AG08396 (cell line): ENCODE data around the gene SLC27A6.
"Not testable (repeated sequence)": the region's sequence is repeated elsewhere in the genome, so short reads cannot be mapped to it uniquely, and the experiment has no call there.

ENCODE experiments used
- DNase-seq: peaks from one replicate; pipeline ENCODE4 v3.0.0; 2012; ENCODE audit warnings: low spot score, mixed read lengths

Gene SLC27A6

DNA sequence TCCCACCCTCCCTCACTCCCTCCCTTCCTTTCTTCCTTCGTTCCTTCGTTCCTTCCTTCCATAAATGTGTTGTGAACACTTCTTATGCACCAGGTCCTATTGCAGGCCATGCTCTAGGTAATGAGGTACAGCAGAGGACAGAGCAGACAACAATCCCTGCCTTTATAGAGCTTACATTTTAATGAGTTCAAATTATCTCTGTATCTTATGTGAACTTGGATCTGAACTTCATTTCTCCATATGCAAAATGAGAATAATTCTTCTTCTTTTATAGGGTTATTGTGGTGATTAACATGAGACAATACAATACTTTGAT lies 37.2 kb downstream of the SLC27A6 start:
- no peak for DNase-seq

DNA sequence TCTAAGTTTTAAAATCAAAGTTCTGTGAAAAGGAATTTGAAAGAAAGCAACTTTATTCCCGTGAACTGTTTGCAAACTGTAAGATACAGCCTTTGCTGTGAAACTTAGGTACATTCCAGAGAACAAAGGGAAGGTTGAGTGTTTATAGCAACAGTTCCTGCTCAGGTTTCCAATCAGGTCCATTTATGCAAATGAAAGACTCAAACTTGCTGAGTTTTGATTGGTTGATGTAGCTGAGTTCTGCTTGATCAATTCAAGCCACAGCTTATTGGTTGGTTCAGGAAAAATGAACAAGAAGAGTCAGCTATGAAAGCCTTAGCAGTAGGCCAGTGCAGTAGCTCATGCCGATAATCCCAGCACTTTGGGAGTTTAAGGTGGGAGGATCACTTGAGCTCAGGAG lies 37.9 kb downstream of the SLC27A6 start:
- DNase-seq, result no peak

DNA sequence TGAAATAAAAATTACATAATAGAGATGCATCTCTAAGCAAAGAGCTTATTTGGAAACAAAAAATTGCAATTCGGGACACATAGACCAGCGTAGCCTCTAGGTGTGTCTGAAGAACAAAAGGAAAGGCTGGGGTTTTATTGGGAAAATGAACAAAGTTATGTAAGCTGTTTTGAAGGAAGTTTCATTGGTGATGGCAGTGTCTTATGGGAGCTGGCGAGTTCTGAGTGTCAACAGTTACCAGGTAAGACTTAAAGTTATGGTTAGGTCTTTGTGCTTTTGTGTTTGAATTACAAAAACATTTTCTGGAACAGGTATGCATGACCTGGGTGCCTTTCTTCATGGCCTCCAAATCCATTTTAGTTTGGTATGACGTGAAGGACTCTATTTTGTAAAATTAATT lies 48.9 kb downstream of the SLC27A6 start:
- no peak for DNase-seq

DNA sequence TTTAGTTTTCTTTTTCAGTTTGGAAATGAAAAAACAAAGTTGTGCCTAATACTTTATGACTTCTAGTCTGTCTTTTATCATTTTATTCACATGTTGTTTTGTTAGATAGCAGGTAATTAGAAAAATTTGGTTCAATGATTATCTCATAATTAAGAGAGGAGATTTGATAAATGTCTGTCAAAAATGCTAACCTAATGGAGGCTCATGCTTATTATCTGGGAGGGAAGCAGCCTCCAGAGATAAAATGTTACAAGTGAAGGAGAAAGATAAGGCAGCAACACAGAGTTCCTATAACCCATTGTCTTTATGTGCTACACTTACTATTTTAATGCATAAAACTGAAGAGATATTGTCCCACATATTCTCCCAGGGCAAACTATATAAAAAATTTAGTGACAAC lies 53.5 kb downstream of the SLC27A6 start:
- no peak for DNase-seq

DNA sequence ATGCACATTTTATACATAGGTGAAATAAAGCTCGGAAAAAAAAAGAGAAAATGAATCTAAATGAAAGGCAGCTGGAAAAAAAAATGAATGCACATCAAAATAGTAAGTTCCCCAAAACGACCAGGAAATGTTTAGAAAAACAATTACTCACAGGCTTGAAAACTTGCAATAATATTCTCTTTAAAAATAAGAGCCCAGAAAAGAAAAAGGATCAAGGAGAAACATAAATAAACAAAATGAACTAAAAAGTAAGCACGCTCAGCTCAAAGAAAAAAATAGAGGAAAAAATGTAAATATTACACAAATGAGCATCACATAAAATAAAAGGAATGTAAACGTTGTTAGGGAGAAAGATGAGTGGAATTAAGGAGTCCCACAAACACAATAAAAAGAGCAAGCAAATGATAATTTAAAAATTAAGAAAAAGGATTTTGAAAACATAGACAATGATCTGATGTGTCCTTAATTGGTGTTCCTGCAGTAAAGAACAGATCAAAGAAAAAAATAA lies 54.2 kb downstream of the SLC27A6 start:
- DNase-seq, result no peak

DNA sequence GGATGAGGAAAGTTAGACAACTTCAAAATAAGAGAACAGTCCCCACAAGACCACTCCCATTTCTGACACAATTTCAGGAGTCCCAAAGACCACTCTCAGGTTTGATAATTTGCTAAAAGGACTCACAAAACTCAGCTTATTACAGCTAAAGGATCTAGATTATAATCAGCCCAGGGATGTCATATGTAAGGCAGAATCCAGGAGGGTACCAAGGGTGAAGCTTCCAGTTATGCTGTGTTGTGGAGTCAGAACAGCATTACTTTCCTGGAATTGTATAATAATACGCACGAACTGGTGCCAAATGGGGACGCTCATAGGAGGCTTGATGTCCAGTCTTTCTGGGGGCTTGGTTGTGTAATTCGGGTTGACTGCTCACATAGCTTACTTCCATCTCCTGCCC lies 55.4 kb downstream of the SLC27A6 start:
- DNase-seq, result no peak

DNA sequence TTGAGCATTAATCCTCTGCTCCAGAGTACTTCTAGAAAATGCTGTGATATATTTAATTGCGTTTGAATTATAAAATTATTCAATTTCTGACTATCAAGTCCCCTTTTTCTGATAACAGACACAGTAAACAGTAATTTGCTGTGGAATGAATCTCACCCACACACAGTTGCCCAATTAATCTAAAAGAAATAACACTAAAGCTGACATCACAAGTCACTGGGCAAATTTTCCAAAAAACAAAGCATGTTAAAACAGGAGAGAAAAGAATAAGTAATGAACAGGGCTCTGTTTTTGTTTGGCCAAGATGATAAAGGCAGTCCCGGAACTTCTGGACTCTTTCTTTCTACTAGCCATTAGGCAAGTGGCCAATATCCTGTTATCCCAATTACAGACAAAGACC lies 56.5 kb downstream of the SLC27A6 start:
- no peak for DNase-seq

DNA sequence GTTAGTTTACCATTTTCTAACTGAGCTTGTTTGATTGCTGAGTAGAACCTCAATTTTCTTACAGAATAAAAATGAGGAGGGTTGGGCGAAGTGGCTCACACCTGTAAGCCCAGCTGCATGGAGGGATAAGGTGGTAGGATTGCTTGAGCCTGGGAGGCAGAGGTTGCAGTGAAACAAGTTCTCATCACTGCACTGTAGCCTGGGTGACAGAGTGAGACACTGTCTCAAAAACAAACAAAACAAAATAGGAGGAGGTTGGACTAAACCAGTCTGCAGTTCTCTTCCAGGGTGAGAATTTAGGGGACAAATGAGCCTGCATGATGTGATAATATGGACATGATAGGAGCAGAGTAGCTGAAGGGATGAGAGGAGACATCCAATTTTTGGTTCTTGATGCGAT lies 57.3 kb downstream of the SLC27A6 start:
- no peak for DNase-seq

DNA sequence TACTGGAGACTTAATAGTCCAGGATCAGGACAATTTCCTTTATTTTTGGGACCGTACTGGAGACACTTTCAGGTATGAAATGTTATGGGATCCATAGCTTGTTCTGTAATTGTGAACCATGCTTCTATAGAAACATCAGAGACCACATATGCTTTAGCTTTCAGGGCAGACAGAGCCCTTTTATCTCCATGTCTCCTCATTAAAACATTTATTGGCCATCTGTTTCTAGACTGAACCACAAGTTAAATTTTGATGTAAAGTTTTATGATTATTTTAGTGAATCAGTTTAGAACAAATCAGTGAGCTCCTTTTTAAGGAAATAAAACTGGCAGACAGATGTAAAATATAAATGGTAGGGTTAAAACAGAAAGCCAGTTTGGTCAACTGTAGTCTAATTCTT lies 62.0 kb downstream of the SLC27A6 start:
- DNase-seq, result no peak

DNA sequence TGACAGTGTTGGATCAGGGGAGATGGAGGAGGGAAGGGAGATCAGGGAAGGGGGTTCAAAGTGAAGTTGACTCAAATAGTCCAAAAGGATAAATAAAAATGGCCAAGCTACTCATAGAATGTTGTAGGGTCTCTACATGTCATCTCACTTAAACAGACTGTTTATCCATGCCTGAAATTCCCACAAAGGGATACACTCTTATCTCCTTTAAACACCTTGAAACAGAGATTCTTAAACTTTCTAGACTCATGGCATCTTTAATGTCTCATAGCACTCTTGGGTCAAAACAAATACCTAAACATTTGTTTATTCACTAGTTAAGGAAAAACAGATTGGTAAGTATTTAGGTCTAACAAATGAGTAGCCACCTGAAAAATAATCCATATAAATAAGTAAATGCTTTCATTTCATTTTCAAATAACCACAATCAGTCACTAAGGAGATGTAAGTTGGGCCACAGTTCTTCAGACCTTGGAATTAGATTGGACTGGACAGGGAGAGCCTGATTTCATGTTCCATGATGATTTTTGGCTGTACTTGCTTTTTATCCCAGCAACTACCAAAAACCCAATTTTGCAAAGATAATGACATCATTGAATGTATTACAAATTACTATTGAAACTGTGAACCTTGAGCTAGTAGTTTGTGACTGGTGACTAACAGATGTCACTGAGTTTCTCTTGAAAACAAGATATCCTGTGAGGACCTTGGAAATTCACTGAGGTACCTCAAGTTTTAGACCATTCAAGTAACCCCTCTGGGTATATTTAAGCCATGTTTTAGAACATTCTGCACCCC lies 66.8 kb downstream of the SLC27A6 start:
- DNase-seq, result no peak

DNA sequence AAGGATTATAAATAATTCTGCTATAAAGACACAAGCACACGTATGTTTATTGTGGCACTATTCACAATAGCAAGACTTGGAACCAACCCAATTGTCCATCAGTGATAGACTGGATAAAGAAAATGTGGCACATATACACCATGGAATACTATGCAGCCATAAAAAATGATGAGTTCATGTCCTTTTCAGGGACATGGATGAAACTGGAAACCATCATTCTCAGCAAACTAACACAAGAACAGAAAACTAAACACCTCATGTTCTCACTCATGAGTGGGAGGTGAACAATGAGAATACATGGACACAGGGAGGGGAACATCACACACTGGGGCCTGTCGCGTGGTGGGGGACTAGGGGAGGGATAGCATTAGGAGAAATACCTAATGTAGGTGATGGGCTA lies 71.0 kb downstream of the SLC27A6 start:
- not testable (repeated sequence) for DNase-seq

DNA sequence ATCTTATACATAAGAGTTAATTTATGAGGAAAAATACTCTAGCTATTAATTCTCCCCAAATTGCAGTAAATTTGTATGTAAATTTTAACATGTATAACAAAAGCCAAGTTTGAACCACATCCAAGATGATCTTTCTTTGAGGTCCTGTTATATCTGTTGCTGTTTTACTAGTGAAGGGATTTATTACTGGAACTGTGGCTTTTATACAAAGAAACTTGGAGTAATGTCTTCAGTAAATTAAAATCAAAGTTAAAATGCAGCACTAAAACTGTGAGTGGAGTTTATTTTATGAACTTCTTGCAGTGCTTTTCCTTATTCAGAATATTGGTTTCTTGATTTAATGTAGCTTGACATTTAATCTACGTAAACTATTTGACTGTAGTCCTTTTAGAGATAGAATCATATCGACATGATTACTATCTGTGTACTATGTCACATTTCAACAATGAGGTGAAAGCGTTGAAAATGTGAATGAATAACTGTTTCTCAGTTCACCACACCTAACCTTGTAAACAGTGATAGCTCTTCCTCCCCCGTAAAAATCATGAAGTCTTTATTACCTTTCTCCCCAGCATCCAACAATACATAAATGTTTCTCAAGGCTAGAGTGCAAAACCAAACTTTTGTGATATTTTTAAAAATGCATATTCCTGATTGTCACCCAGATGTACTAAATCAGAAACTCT lies 76.1 kb downstream of the SLC27A6 start:
- DNase-seq, result no peak

DNA sequence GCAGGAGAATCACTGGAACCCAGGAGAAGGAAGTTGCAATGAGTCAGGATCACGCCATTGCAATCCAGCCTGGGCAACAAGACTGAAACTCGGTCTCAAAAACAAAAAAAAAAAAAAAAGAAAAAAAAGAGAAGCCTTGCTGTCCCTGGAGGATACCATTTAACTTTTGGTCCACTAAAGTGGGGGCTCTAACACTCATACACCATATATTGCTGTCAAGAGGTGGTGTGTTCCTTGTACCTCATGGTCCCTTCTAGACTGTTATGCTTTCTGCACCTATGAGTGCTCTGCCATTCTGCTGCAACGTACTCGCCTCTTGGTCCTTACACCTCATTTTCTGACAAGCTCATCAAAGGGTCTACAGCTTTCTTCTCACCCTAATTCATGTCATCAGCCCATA lies 77.0 kb downstream of the SLC27A6 start:
- DNase-seq, result no peak

DNA sequence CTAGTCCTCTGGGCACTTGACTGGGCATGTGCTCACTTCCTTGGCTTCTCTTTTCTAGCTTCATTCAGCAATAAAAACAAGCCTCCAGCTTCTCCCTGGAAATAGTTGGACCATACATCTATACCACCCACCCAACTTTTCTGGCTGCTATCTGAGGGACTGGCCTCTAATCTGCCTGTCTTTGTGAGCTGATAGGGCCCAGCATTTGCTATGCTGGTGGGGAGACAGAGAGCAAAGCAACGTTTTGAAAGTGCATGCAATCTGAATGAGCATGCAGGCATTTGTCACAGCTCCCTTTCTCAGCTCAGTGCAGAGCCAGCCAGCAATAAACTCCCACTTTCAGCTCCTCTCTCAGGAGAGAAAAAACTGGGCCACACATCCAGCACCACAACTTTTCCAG lies 78.6 kb downstream of the SLC27A6 start:
- no peak for DNase-seq

DNA sequence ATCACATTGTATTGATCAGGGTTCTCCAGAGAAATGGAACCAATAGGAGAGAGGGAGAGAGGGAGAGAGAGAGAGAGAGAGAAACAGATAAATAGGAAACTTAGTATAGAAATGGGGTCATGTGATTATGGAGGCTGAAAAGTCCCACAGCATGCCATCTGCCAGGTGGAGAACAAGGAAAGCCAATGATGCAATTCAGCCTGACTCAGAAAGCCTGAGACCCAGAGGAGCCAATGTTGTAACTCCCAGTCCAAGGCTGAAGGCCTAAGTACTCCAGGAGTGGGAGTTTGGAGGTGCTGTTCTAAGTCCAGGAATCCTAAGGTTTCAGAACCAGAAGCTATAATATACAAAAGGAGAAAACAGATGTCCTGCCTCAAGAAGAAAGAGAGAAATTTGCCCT lies 80.9 kb downstream of the SLC27A6 start:
- DNase-seq, result no peak

DNA sequence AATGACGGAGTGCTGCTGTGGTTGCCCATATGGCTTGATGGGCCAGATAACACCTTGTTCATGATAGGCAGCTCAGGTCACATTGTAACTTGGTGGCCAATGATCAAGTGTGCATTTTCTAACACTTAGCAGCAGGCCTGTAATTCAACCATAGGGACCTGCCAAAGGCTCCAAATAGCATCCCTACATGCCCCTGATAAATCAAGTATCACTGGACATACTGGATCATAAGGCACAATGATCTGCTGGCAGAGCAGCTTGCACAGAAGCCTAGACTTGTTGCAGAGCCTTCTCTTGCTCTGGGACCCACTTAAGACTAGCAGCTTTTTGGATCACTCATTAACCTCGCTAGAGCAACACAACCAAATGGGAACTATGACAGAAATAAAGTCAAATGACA lies 83.2 kb downstream of the SLC27A6 start:
- no peak for DNase-seq

DNA sequence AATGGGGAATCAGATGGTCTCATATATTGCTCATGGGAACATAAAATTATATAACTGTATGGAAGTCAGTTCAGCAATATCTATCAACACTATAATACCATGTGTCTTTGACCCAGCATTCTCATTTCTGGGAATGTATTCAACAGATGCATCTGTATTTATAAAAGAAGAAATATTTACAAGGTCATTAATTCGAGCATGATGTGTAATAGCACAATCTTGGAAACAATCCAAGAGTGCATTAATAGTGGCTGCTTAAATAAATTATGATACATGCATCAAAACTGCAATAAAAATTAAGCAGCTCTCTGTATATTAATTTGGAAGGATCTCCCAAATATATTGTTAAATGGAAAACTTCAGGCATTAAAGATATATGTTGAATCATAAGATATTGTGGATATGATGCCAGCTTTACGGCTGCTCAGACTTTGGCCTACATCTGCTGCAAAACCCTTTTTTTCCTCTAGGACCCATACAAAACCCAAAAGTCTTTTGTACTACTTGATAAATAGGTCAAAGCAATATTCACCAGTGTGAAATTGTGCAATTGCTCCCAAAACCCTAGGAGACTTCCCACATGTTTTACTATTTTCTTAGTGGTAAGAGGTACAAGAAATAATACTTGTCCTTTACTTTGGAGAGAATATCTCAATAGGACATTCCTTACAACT lies 84.0 kb downstream of the SLC27A6 start:
- no peak for DNase-seq

DNA sequence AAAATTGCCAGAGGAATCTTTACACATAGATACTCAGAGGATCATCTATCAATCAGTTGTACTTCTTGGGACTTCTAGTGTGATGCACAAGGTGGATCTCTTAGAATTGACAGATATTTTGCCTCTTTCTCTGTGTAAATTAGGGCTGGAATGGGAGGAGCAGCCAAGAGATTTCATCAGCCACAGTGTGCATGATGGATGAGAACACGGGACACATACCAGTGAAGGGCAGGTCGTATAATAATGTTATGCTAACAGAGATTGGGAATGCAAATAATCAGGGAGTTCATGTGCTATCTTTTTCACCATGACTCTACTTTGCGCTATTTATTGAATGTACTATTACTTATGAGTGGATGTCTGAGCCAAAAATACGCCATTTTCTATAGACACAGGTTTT lies 86.0 kb downstream of the SLC27A6 start:
- no peak for DNase-seq

DNA sequence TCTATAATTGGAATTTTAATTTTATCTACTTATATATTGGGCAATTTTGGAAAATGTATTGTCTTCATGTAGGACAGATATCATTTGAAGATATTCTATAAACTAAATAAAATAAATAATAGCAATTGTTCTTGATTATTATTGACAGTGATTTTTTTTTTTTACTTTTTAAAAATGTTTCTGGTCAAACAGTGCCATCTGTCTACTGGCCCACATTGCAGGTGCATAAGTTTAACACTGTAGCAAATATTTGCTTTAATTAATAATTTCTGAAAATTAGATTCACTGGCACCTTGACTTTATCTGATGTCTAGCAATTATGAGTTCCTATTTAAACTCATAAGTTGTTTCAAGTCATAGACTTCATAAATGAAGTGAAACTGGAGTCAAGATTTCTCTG lies 88.2 kb downstream of the SLC27A6 start:
- DNase-seq, result no peak

DNA sequence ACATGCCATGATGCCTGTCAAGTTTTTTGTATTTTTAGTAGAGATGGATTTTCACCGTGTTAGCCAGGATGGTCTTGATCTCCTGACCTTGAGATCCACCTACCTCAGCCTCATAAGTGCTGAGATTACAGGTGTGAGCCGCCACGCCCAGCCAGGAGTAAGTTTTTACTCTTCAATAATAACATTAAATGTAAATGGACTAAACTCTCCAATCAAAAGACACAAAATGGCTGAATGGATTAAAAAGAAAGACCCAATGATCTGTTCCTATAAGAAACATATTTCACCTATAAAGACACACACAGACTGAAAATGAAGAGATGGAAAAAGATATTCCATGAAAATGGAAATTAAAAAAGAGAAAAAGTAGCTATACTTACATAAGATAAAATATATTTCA lies 92.0 kb downstream of the SLC27A6 start:
- DNase-seq, result no peak

DNA sequence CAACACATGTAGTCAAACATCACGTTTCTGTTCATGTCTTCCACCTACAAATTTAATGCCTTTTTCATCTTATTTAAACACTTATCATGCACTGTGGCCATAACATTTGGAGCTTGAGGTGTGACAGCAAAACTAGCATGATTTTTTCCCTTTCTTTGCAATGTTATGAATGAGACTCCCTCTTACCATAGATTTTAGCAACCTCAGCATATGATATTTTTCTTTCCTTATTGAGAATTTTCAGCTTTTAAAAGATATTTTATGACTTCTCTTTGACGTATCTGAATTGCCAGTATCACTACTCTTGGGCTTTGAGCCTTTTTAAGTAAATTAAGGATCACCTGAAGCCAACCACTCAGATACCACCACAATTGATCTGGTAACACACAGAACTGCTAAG lies 96.6 kb downstream of the SLC27A6 start:
- DNase-seq, result no peak

DNA sequence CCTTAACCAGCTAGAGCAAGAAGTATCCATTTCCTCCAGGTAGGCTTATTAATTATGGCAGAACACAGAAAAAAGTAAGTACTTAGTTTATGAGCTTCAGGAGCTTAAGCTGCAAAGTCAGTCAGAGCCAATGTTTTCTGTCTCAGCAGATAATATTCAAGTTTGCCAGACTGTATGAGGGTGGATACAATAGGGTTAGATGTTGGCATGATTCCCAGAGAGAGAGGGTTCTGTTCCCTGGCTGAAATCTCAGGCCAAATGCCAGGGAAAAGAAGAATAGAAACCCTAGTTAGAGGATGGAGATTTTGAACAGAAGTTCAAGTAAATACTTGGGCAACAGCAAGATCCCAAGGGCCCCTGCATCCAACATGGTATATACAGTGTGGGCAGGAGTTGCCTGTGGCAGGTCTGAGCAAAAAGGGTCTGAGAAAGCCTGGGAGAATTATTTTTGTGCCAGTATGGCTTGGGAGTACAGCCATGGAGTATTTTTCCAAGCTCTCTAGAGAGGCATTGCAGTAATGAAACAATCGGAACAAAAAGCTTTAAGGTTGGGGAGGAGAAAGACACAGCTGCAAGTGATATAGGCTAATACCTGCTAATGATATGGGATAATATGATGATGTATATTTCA lies 98.3 kb downstream of the SLC27A6 start:
- no peak for DNase-seq

DNA sequence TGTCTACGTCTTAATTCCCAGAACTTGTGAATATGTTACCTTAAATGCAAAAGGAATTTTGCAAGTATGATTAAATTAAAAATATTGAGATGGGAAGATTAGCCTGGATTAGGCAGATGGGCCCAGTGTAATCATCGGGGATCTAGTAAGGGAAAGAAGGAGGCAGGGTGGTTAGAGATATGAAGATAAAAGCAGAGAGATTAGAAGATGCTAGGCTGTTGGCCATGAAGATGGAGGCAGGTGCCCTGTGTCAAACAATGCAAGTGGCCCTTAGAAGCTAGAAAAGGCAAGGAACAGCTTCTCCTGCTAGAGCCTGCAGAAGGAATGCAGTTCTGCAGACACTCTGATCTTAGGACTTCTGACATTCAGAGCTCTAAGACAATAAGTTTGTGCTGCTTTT lies 100.4 kb downstream of the SLC27A6 start:
- no peak for DNase-seq
